Measurements from ENCODE around the gene MEGF11. TPM values are rescaled to one million over a fixed set of nuclear protein-coding genes. Genes with fewer than 3 reads are reported as not detected.

The MEGF11 gene
- polyA plus RNA-seq (ENCODE audit: insufficient read length in 3 of 3), result 1 to 10 TPM; 2.6 to 3.5 (median 2.7) TPM
- long read RNA-seq, donor 1, result 0 reads
- long read RNA-seq, donor 2, result 0 reads
- long read RNA-seq, donor 3, result 0 reads
- long read RNA-seq, donor 4, result 0 reads
- long read RNA-seq, donor 5, result 0 reads
- long read RNA-seq, donor 6, result 0 reads
- long read RNA-seq, donor 7, result 0 reads
- long read RNA-seq, donor 8, result 0 reads
- long read RNA-seq, donor 9, result 0 reads
- long read RNA-seq, donor 10, result 0 reads
- long read RNA-seq, donor 11, result 0 reads
- long read RNA-seq, donor 12, result 0 reads
- long read RNA-seq, donor 13, result 0 reads
- long read RNA-seq, donor 14, result 0 reads
- long read RNA-seq, donor 15, result 0 reads
- long read RNA-seq, donor 16, result 0 reads

GRCh38 chr15:66253418-66254088 lies at the start of gene MEGF11:
Gene MEGF11 (minus strand): TSS chr15:66253750. CDS start chr15:66128403, 125,347 bp downstream.
- DNase-seq, result peak; percentile 42

GRCh38 chr15:66302489-66303278 lies 49.1 kb upstream of the MEGF11 start:
- DNase-seq, result no peak

GRCh38 chr15:66298803-66299251 lies 45.3 kb upstream of the MEGF11 start:
- no peak for DNase-seq

GRCh38 chr15:66296186-66296585 lies 42.6 kb upstream of the MEGF11 start:
- no peak for DNase-seq

GRCh38 chr15:66294932-66295235 lies 41.3 kb upstream of the MEGF11 start:
- no peak for DNase-seq

- no peak for DNase-seq
Measured at GRCh38 chr15:66294157-66294931, 40.8 kb upstream of the MEGF11 start.

GRCh38 chr15:66293419-66294156 lies 40.0 kb upstream of the MEGF11 start, which contains the start of gene DIS3L:
Gene DIS3L (plus strand): TSS chr15:66293568. CDS start chr15:66293597, 29 bp downstream.
- DNase-seq, result peak; percentile 43

- no peak for DNase-seq
Measured at GRCh38 chr15:66292571-66293418, 39.2 kb upstream of the MEGF11 start.

GRCh38 chr15:66291816-66292570 lies 38.4 kb upstream of the MEGF11 start:
- no peak for DNase-seq

GRCh38 chr15:66290518-66290917 lies 37.0 kb upstream of the MEGF11 start:
- DNase-seq, result no peak

- no peak for DNase-seq
Measured at GRCh38 chr15:66290007-66290406, 36.5 kb upstream of the MEGF11 start.

GRCh38 chr15:66288551-66289185 lies 35.1 kb upstream of the MEGF11 start:
- no peak for DNase-seq

- no peak for DNase-seq
Measured at GRCh38 chr15:66288093-66288492, 34.5 kb upstream of the MEGF11 start.

GRCh38 chr15:66287461-66288057 lies 34.0 kb upstream of the MEGF11 start:
- no peak for DNase-seq

GRCh38 chr15:66285533-66286280 lies 32.2 kb upstream of the MEGF11 start:
- DNase-seq, result no peak

- no peak for DNase-seq
Measured at GRCh38 chr15:66284271-66284670, 30.7 kb upstream of the MEGF11 start.

- no peak for DNase-seq
Measured at GRCh38 chr15:66278671-66279070, 25.1 kb upstream of the MEGF11 start.

- no peak for DNase-seq
Measured at GRCh38 chr15:66278056-66278455, 24.5 kb upstream of the MEGF11 start.
